Spinal cord (tissue), 10 donors: Measurements from ENCODE around the gene ASIC4. TPM values are rescaled to one million over a fixed set of nuclear protein-coding genes. Genes with fewer than 3 reads are reported as not detected.

Experiments used
- DNase-seq, 6 donors: peaks; one replicate each; pipeline versions ENCODE4 v3.0.0 to v3.0.0-alpha.2; 2013 to 2015; ENCODE audit warnings: low spot score in 6 of 6, low read depth in 4 of 6
- H3K27ac ChIP-seq: one replicate; pipeline ENCODE4 v1.5.1; 2013; ENCODE audit warnings: low read depth, low read length, control low read depth
- H3K27me3 ChIP-seq: one replicate; pipeline ENCODE4 v1.6.1; 2013; ENCODE audit warnings: low read length; ENCODE audit not compliant: control insufficient read depth, insufficient read depth
- H3K36me3 ChIP-seq: one replicate; pipeline ENCODE4 v1.6.1; 2013; ENCODE audit warnings: low read length; ENCODE audit not compliant: control insufficient read depth, insufficient read depth
- H3K4me1 ChIP-seq: one replicate; pipeline ENCODE4 v1.6.1; 2013; ENCODE audit warnings: low read length; ENCODE audit not compliant: control insufficient read depth, insufficient read depth
- H3K4me3 ChIP-seq: one replicate; pipeline ENCODE4 v1.5.1; 2013; ENCODE audit warnings: low read depth, low read length, control low read depth
- H3K9me3 ChIP-seq: one replicate; pipeline ENCODE4 v1.6.1; 2013; ENCODE audit warnings: low read length; ENCODE audit not compliant: control insufficient read depth, insufficient read depth
- WGBS: methylation state at CpG from one replicate; pipeline ENCODE4 v1.1.5; 2013; ENCODE audit warnings: missing lambda C conversion rate; ENCODE audit not compliant: insufficient coverage; 5-methylcytosine and 5-hydroxymethylcytosine counted together
- polyA plus RNA-seq, 2 donors: library from polyadenylated mRNA; unstranded; fragments of 120-200 nt; gene quantifications; one replicate each; pipeline ENCODE4 v1.2.1, GENCODE V29; 2013; ENCODE audit not compliant: insufficient read length in 2 of 2
- total RNA-seq, 2 donors: library from RNA; depleted of rRNA in 1 of 2; stranded (reverse); fragments of 120-200 nt in 1 of 2; fragments of >200 nt in 1 of 2; gene quantifications; one replicate each; pipeline versions ENCODE4 v1.2.3 to v1.2.4, GENCODE V29; 2013 to 2014
- donor health status: healthy.

ASIC4 gene
- total and polyA plus RNA-seq, 4 donors, result 8.2 to 47.2 (median 27.6) TPM

DNA sequence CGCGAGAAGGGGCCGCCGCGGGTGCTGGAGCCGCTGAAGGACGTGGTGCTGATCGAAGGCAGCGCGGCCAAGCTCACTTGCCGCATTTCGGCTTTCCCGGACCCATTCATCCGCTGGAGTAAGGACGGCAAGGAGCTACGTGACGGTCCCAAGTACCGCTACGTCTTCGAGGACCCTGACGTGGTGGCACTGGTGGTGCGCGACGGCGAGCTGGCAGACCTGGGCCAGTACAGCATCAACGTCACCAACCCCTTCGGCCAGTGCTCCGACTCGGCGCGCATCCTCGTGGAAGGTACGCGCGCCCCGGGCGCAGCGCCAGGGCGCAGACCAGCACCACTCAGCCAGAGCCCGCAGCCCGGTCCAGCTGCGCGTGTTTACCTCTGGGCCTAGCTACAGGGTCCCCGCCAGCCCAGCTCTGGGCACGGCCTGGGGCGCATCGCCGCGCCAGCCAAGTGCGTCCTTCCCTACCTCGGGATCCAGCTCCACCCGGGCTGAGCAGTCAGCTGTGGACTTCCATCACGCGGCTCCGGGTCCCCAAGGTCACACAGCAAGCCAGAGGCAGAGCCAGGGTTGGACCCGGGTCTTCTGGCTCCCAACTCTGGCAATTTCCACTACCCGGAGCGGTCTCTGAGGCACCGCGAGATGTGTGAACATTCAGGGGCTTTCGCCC lies 17.3 kb upstream of the ASIC4 start:
- WGBS, result 9% methylated on average over 61 of the region's 61 CpGs
- Histone ChIP-seq H3K9me3 (no peaks in the 10 kb centered on the region), H3K4me3 (no peak overlapping the region), H3K4me1 (peaks cover 33% of the 10 kb centered on the region), H3K27ac (no peak overlapping the region), H3K27me3 (peaks cover 43% of the 10 kb centered on the region), H3K36me3 (peaks cover 16% of the 10 kb centered on the region)
- DNase-seq, result peak in 2 of 6 donors; percentile 29 to 30

- Histone ChIP-seq H3K27me3 (peaks cover 43% of the 10 kb centered on the region), H3K4me1 (peaks cover 33% of the 10 kb centered on the region), H3K36me3 (peaks cover 12% of the 10 kb centered on the region), H3K27ac (peak overlapping the region; percentile 72), H3K4me3 (peak overlapping the region; percentile 76), H3K9me3 (no peaks in the 10 kb centered on the region)
- WGBS, result 3% methylated on average over 59 of the region's 59 CpGs
- DNase-seq, result peak in 1 of 6 donors; percentile 62
These were observed 16.6 kb upstream of the ASIC4 start for GRCh38 chr2:219497495-219498279.

GRCh38 chr2:219498280-219499057 lies 15.8 kb upstream of the ASIC4 start, which contains the start of gene GMPPA:
TSS of gene GMPPA (plus strand) at chr2:219498891. CDS start at chr2:219499976, 1,085 bp downstream.
- H3K36me3 ChIP-seq, result peaks cover 10% of the 10 kb centered on the region
- H3K4me3 ChIP-seq, result peak within 1 kb of the TSS; percentile 76
- peaks cover 43% of the 10 kb centered on the region for H3K27me3 ChIP-seq
- H3K4me1 ChIP-seq, result peaks cover 33% of the 10 kb centered on the region
- peak within 1 kb of the TSS; percentile 72 for H3K27ac ChIP-seq
- DNase-seq, result peak; percentile 83 to 98 (median 88)
- WGBS, result under 1% methylated on average over 44 of the region's 49 CpGs
- H3K9me3 ChIP-seq, result no peaks in the 10 kb centered on the region

GRCh38 chr2:219499058-219499307 lies 15.3 kb upstream of the ASIC4 start:
- DNase-seq, result no peak
- Histone ChIP-seq H3K9me3 (no peaks in the 10 kb centered on the region), H3K27ac (peak overlapping the region; percentile 72), H3K4me1 (peaks cover 33% of the 10 kb centered on the region), H3K36me3 (peaks cover 15% of the 10 kb centered on the region), H3K4me3 (peak overlapping the region; percentile 76), H3K27me3 (peaks cover 43% of the 10 kb centered on the region)
- WGBS, result 0% methylated on average over 3 of the region's 3 CpGs

GRCh38 chr2:219499555-219499954 lies 14.7 kb upstream of the ASIC4 start:
- Histone ChIP-seq H3K27me3 (peaks cover 39% of the 10 kb centered on the region), H3K4me3 (no peak overlapping the region), H3K9me3 (no peaks in the 10 kb centered on the region), H3K27ac (no peak overlapping the region), H3K4me1 (peaks cover 33% of the 10 kb centered on the region), H3K36me3 (peaks cover 21% of the 10 kb centered on the region)
- 94% methylated on average over 1 of the region's 1 CpG for WGBS
- DNase-seq, result no peak

DNA sequence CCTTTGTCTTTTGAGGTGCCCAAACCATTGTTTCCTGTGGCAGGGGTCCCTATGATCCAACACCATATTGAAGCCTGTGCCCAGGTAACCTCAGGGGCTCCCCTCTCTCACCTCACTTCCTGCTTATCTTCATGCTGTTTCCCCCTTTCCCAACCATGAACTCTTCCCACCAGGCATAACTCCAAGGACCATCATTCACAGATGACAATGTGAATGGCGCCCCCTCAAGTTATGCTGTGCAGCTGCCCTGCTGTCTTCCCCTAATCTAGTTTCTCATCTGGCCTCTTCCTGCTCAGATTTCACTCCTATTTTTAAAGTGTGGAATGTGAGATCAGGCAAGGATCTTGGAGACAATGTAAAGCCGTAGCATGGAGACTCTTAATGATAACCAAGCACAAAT lies 14.1 kb upstream of the ASIC4 start:
- H3K4me1 ChIP-seq, result peaks cover 35% of the 10 kb centered on the region

GRCh38 chr2:219501849-219502248 lies 12.4 kb upstream of the ASIC4 start:
- Histone ChIP-seq H3K27me3 (peaks cover 16% of the 10 kb centered on the region), H3K27ac (no peak overlapping the region), H3K4me1 (peaks cover 36% of the 10 kb centered on the region), H3K4me3 (no peak overlapping the region), H3K36me3 (peaks cover 44% of the 10 kb centered on the region), H3K9me3 (no peaks in the 10 kb centered on the region)
- no peak for DNase-seq
- WGBS, result 92% methylated on average over 12 of the region's 14 CpGs

More for the DNA sequence above, 14.1 kb upstream of the ASIC4 start:
- Histone ChIP-seq H3K4me3 (no peak overlapping the region), H3K36me3 (peaks cover 27% of the 10 kb centered on the region), H3K27me3 (peaks cover 34% of the 10 kb centered on the region), H3K9me3 (no peaks in the 10 kb centered on the region), H3K27ac (no peak overlapping the region)
- WGBS, result no CpG with 5 or more reads among the region's 2 CpGs
- no peak for DNase-seq

- no peak overlapping the region for H3K27ac ChIP-seq
- H3K4me1 ChIP-seq, result peaks cover 36% of the 10 kb centered on the region
These were observed 11.7 kb upstream of the ASIC4 start for GRCh38 chr2:219502618-219503017.

GRCh38 chr2:219505585-219505984 lies 8.7 kb upstream of the ASIC4 start:
- H3K27me3 ChIP-seq, result peaks cover 4% of the 10 kb centered on the region
- no peak overlapping the region for H3K27ac ChIP-seq
- no peaks in the 10 kb centered on the region for H3K9me3 ChIP-seq
- WGBS, result 89% methylated on average over 9 of the region's 9 CpGs
- peaks cover 51% of the 10 kb centered on the region for H3K36me3 ChIP-seq
- no peak overlapping the region for H3K4me3 ChIP-seq
- peaks cover 56% of the 10 kb centered on the region for H3K4me1 ChIP-seq
- no peak for DNase-seq

More at GRCh38 chr2:219502618-219503017, 11.7 kb upstream of the ASIC4 start:
- Histone ChIP-seq H3K9me3 (no peaks in the 10 kb centered on the region), H3K4me3 (no peak overlapping the region), H3K36me3 (peaks cover 51% of the 10 kb centered on the region), H3K27me3 (peaks cover 9% of the 10 kb centered on the region)
- no peak for DNase-seq
